GM03348 (cell line): ENCODE results near the gene CCR8.
A peak's percentile ranks its signal among the peaks of the same experiment; 100 is the strongest.

Experiments
- DNase-seq: peaks from one replicate; pipeline ENCODE4 v3.0.0; 2012; ENCODE audit warnings: low spot score

Gene CCR8

GRCh38 chr3:39329493-39329892, at the start of gene CCR8:
Gene CCR8, plus strand, starts transcription at chr3:39329709. Its CDS starts 2,623 bp downstream, at chr3:39332332.
- no peak for DNase-seq

GRCh38 chr3:39279745-39280517, 49.6 kb upstream of the CCR8 start, which contains the start of gene CX3CR1:
Gene CX3CR1, minus strand, starts transcription at chr3:39280036. Its CDS starts 13,527 bp downstream, at chr3:39266509.
- no peak for DNase-seq

- DNase-seq = no peak
These were observed 48.9 kb upstream of the CCR8 start for GRCh38 chr3:39280571-39280970.

DNA sequence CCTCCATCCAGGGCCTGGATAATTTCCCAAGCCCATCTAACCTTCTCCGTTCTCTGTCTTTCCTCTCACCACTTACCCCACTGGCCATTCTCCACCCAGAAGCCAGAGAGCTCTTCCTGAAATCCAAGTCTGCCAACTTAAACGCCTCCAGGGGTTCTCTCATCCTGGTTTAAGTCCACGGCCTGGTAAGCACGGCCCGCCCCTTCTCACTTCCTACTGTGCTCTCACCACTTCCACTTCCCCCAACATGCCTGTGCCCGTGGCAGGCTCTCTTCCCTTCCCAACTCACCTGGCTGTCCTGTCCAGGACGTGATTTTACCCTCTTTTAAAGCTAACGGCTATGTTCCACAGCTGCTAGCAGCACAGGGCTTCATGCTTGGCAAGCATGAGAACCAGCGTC, 48.0 kb upstream of the CCR8 start:
- DNase-seq = no peak

- no peak for DNase-seq
These were observed 47.5 kb upstream of the CCR8 start for GRCh38 chr3:39282057-39282456.

DNA sequence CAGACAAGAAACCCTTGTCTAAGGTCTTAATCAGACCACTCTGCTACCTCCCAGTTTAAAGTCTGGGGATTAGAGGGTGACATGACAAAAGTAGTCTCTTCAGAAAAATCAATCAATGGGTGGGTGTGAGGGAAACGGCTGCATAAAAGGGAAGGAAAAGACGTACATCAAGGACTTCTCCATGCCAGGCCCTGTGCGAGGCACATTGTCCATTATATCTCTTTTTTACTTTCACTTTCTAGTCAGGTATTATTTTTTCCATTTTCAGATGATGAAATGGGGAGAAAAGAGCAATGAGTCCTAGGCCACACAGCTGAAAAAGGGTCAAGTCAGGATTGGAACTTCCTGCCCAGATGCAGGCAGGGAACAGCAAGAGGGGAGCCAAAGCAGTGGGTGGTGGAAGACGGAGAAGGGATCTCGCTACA, 45.0 kb upstream of the CCR8 start:
- no peak for DNase-seq

- no peak for DNase-seq
These were observed 44.2 kb upstream of the CCR8 start for GRCh38 chr3:39285332-39285731.

DNA sequence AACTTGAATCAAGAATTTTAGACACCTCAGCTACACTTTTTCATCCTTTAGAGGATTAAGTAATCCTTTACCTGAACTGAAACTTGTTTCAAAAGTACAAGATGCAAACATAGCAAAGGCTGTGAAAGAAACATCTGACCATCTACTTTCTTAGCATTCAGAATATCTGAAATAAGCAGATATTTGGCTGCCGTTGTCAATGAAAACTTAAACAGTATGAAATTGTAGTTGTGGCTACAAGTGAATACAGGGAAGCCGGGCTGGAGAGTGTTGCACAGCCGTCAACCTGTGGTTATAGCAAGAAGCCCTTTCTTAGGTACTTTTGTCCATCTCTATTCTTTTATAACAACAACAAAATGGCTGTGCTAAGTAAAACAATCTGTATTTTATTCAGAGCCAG, 42.7 kb upstream of the CCR8 start:
- DNase-seq = no peak

DNA sequence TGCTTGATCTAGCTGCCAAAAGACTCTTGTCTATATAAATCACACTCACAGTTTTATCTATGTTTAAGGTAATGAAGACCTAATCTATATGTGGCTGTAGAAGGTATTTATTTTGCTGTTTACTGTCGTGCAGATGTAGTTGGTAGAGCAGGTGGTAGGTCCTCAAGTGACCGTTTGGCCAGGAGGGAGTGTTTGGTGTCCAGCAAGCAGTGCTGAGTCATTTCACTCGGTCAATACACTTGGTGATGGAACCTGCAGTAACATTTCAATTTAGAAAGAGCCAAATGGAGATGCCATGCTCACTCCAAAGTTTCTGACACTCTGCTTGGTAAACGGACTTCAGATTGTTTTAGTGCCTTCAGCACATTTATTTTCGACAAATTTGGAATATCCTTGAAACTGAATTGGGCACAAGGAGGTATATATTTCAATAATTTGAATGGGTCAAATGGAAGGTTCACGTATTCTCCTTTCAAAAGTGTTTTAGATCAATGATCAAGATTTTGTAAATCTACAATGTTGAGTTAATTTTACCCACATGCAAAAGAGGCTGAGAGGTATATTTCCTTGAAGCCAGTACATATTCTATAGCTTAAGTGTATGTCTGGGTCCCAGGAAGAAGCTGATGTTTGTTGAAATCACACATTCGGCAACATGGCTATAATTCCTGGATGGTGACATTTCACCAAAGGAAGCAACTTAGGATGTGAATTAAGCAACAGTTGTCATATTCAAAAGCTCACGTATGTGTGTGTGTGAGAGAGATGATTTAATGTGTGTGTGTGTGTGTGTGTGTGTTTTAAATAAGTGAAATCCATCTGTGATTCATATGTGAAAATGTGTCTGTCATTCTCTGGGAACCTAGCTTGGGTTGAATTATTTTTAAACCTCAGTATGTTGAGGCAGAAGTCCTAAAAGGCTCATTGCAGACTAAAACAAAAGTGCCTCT, 42.0 kb upstream of the CCR8 start:
- DNase-seq = no peak

DNA sequence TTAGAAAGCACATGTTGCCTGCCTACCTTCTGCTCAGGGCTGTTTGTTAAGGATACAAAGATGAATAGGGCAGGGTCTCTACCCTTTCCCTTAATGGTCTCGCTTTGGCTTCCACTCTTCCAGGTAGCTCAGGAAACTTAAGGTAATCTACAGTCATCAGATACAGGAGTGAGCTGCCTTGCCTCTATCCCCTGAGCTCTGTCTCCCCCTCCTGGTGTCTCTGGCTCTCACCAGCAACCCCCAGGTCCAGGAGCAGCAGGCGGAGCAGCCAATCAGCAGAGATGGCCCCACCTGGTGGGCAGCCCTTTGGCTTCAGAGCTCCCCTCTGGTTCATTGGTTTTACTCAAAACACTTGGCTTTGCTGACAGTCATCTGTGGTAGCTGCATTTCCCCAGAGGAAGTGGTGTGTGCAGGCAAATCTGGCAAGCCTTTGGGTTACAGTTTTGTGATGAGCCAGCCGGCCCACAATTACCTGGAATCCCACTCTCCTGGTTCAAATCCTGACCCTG, 41.2 kb upstream of the CCR8 start:
- peak; percentile 93 for DNase-seq

DNA sequence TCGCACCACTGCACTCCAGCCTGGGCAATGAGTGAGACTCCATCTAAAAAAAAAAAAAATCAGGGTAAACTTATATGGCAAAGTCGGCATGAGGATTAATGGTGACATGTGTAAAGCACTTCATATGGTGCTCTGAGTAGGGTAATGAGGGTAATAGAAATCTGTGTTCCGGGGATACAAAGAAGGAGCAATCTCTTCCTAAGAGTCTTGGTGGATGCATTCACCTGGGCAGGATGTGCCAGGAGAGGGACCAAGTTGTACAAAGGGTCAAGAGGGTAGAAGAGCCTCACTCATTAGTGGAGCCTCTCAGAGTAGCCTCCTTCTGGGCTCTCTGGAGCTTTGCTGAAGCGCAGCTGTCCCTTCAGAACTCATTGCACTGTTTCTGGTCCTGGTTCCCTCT, 40.4 kb upstream of the CCR8 start:
- DNase-seq = no peak

GRCh38 chr3:39290255-39290654, 39.3 kb upstream of the CCR8 start:
- DNase-seq = no peak

GRCh38 chr3:39291903-39292329, 37.6 kb upstream of the CCR8 start:
- DNase-seq = peak; percentile 84

DNA sequence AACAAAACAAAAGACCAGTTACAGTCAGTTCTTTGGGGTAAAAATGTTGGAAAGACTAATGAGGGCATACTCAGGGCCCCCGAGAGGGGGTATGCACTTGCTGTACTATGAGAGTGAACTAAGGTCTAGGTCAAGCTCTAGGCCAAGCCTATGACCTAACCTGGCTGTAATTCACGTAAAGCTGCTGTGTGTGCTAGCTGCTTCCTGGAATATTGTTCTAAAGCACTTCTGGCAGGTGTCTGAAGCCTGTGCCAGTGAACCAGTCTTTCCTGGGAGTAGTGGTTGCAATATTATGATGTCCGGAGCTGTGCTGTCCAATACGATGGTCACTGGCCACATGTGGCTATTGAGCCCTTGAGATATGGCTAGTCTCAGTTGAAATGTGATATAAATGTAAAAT, 36.5 kb upstream of the CCR8 start:
- DNase-seq = no peak

DNA sequence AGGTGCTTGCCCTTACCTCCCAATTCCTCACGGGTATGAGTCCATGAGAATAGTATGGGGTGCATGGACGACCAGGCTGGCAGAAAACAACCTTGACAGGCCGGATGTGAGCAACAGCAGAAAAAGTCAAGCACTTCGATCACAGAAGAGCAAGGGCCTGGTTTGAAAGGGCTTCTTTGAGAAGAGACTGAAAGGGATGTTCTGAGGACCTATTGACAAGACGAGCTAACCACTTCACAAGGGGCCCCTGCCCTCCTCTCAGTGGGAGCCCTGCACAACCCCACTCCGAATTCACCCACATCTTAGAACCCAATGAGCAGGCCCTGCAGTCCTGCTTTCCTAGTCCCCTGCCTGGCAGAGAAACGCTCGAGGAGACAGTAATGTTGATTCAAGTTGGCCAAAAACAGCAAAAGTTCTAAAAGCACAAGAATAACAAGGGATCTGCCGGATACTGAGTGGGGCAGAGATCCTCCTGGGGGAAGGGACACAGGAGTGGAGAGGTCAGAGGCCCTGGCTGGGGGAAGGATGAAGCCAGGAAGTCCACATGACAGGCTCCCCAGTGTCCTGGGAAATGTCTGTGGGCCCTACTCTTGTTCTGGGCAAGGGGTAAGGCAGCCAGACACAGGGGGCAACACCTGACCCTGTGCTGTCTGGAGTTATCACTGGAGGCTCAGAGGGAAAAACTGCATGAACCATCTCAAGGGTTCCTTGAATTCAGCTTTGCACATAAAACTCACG, 34.9 kb upstream of the CCR8 start:
- DNase-seq = no peak

DNA sequence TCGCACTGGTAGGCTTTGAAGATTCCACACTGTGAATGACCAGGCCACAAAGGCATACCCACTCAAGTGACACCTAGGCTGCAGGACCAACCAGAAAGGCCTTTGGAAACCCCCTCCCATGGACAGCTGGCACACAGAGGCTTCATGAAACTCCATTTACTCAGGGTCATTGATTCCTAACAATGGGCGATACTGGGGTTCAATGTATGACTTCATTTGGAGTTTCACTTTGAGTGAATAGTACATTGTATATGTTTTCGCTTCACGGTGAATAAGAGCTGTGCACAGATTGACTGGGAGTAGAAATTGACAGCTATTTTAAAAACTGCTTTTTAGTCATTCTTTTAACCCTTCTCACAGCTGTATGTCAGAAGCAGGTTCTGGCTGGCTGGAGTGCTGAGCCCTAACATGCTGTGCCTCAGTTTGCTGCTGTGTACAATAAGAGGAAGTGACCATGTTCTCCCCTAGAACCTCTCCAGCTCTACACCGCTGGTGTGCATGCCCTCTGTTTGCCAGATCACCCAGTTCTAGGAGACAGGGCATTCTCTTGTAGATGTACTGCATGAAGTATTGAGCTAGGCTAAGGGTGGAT, 34.2 kb upstream of the CCR8 start:
- DNase-seq = no peak

DNA sequence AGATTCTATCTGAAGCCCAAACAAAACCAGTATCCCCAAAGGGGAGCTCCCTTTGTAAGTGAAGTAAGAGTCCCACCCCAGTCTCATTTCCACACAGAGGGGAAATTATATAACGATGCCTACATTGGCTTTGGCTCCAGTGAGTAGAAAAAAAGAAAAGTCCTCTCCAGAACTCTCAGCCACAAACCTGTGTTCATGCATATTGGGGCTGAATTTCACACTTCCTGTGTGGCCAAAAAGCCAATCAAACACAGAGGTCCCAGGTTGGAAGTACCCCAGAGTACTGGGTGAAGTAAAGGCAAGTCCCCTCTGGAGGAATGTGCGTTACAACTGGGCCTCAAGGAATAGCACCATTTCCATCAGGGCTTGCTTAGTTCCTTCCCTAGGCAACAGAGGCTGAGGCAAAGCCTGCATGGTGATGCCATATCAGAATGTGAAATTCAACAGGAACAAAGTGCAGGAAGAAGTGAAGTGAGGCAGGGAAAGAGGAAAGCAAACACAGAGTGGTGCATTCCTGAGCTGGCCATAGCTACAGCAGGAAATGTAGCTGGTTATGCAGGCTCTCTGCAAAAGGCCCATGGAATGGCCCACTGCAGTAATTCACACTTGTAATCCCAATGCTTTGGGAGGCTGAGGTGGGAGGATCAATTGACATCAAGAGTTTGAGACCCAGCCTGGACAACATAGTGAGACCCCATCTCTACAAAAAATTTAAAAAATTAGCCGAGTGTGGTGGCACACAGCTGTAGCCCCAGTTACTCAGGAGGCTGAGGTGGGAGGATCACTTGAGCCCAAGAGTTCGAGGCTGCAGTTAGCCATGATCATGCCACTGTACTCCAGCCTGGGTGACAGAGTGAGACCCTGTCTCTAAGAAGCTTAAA, 33.1 kb upstream of the CCR8 start:
- DNase-seq = no peak

DNA sequence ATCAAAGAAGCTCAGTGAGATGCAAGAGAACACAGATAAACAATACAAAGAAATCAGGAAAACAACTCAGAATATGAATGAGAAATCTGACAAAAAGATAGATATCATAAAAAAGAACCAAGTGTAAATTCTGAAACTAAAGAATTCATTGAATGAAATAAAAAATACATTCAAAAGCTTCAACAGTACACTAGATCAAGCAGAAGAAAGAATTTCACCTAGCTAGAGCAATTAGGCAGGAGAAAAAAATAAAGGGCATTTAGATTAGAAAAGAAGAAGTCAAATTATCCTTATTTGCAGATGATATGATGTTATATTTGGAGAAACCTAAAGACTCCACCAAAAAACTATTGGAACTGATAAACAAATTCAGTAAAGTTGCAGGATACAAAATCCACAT, 30.2 kb upstream of the CCR8 start:
- DNase-seq = no peak

DNA sequence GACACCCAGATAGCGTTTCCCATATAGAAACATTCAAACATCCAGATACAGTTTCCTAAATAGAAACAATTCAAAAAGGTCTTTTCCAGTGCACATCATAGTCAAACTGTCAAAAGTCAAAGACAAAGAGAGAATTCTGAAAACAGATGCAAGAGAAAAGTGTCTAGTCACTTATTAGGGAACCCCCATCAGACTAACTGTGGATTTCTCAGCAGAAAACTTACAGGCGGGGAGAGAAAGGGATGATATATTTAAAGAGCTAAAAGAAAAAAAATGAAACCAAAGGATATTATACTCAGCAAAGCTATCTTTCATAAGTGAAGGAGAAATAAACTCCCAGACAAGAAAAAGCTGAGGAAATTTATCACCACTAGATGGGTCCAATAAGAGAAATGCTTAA, 27.3 kb upstream of the CCR8 start:
- no peak for DNase-seq

- no peak for DNase-seq
These were observed 16.2 kb upstream of the CCR8 start for GRCh38 chr3:39313289-39313688.

DNA sequence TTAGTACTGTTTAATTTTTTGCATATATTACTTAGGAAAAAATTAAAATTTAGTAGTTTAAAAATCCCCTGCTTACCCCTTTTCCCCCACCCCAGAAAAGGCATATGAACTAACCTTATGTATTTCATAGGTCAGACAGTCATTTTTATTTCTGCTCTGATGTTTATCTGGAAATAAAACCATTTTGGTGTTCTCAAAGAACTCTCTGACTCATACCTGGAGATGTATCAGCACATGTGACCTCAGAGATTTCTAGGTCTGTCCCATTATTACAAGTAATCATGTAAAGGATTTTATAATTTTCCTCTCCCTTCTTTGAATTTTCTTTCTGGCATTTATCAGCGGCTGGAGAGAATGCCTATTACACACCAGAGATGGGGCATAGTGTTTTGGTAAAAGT, 14.1 kb upstream of the CCR8 start:
- no peak for DNase-seq
